Stimulated activated CD8-positive, alpha-beta memory T cell treated with anti-CD3 and anti-CD28 coated beads, Interleukin-4, amount 100 ng/mL, for 4 hours (primary cell): ENCODE measurements around the gene COMMD9.

Experiments
- DNase-seq, 2 donors: peaks; one replicate each; pipeline ENCODE4 v3.0.0-alpha.2; 2020; ENCODE audit warnings: low read depth in 2 of 2, low spot score in 1 of 2

The COMMD9 gene

DNA sequence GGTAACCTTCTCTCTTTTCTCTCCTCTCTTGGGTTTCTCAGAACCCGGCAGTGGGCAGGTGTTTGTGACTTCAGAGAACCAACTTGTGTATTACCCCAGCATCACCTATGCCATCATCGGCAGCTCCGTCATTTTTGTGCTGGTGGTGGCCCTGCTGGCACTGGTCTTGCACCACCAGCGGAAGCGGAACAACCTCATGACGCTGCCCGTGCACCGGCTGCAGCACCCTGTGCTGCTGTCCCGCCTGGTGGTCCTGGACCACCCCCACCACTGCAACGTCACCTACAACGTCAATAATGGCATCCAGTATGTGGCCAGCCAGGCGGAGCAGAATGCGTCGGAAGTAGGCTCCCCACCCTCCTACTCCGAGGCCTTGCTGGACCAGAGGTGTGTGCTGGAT, 62.2 kb downstream of the COMMD9 start:
- no peak for DNase-seq

DNA sequence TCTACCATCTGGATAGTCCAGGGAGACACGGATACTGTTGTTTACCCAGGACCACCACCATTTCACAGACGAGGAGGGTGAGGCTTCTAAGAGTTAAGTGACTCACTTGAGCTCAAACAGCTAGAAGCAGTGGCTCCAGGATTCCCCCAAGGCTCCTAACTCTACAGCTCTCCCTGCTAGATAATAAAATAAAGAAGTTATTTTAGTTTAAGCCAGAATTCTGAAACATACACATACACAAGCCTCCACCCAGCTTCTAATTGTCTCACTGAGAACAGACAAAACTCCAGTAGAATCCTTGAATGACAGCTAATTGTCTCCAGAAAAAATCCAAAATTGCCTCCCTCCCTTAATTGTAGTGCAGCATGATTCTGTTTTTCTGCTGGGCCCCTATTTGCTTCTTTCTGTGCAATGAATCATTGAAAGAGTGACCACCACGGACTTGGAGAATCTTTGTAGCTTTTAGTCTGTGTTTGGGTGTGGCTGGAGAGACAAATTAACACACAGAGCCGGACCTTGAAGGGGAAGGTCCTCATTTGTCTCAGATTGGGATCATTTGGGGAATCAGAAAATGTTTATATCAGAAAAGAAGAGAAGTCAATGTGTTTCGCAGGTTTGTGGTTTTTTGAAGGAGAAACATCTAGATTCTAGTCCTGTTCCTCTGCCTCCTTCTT, 64.9 kb downstream of the COMMD9 start:
- no peak for DNase-seq

DNA sequence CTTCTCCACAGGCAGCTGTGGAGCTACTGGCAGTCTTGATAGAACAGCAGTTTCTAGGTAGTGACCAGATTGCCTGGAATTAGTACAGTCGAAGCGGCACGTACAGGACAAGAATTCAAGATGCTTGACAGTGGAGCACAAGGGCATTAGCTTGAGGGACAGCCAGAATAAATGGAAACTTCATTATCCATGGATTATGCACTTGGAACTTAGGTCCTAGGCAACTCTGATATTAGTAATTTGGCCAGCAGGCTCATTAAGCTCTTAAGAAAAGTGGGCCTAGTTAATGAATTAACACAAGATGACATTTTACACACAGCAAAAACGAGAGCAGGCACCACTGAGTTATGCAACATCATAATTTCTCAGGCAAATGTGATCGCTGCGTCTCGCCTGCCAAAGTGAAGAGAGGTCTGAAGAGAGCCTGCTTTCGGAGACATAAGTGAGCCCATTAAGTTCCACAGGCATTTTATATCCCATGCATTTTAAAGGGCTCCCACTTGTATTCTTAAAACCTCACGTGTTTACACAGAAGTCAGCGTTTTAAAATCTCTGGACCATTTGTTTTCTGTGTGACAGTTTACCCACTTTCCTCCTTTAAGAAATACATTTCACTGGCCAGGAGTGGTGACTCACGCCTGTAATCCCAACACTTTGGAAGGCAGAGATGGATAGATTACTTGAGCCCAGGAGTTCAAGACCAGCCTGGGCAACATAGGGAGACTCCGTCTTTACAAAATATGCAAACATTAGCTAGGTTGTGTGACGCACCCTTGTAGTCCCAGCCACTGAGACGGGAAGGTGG, 66.2 kb downstream of the COMMD9 start:
- DNase-seq = no peak
